Measurements from ENCODE around the gene INF2.

The INF2 gene

DNA sequence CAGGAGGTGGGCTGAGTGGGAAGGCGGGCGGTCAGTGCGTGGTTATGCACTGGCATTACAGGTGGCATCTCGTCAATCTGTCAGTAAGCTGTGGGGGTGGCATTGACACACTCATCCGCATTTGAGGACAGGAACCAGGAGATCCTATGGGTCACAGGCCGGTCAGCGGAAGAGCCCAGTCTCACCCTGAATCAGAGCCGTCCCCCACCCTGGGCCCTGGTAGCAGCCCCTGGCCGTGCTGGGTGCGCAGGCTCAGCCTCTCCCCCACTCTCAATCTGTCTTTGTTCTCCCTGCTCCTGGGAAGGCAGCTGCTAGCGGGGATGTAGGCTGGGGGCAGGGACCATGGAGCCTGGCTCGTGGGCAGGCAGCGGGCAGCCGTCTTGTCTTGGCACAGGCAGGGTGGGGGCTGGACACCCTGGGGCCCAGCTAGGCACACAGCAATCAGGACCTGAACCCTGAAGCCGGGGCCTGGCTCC is 5.1 kb downstream of the INF2 start:
- CTCF ChIA-PET, result interaction anchor here (1.2 to 2.5 kb wide), 2 partner anchors 14 to 54 kb away, joined by 4 to 8 read pairs; no protein-coding TSS in a partner anchor
- TF ChIP-seq, protein P1, sequence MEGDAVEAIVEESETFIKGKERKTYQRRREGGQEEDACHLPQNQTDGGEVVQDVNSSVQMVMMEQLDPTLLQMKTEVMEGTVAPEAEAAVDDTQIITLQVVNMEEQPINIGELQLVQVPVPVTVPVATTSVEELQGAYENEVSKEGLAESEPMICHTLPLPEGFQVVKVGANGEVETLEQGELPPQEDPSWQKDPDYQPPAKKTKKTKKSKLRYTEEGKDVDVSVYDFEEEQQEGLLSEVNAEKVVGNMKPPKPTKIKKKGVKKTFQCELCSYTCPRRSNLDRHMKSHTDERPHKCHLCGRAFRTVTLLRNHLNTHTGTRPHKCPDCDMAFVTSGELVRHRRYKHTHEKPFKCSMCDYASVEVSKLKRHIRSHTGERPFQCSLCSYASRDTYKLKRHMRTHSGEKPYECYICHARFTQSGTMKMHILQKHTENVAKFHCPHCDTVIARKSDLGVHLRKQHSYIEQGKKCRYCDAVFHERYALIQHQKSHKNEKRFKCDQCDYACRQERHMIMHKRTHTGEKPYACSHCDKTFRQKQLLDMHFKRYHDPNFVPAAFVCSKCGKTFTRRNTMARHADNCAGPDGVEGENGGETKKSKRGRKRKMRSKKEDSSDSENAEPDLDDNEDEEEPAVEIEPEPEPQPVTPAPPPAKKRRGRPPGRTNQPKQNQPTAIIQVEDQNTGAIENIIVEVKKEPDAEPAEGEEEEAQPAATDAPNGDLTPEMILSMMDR (IDR thresholded peaks at IDR 0.05; ENCODE audit: control extremely low read depth, extremely low read depth, low read depth, missing control alignments), result no peak
- DNase-seq (ENCODE audit: extremely low spot score), result no peak
- POLR2A ChIA-PET, result no interaction called here

DNA sequence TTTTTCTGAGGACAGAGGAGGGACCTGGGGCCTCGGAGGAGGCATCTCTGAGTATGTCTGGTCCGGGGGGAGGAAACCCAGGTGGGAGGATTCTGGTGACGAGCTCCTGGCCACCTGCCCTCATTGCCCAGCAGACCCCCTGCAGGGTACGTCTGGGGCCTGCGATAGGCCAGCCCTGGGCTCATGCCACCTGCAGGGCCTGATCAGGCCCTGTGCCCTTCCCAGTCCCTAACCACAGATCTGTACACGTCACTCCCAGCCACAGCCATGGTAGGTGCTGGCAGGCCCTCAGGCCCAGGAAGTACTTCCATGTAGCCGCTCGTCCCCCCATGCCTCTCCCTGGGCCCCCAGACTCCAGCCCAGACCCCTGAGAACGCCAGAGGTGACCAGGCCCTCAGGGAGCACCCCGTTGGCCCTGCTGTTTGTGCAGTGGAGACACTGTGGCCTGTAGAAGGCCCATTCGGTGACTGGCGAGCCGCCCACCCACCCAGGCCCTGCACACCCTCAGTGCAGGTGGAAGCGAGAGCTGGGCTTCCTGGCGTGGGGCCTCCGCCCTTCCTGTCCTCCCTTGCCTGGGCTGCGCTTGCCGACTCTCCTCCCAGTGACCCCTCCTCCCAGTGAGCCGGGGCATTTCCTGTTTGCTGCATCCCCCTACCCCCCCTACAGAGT is 5.7 kb downstream of the INF2 start:
- TF ChIP-seq, protein P1 (IDR thresholded peaks at IDR 0.05; ENCODE audit: control extremely low read depth, extremely low read depth, low read depth, missing control alignments), result no peak
- CTCF ChIA-PET, result interaction anchor here (2.5 kb wide), 1 partner anchor 14 kb away, joined by 8 read pairs; no protein-coding TSS in a partner anchor
- DNase-seq (ENCODE audit: extremely low spot score), result no peak
- POLR2A ChIA-PET, result no interaction called here

DNA sequence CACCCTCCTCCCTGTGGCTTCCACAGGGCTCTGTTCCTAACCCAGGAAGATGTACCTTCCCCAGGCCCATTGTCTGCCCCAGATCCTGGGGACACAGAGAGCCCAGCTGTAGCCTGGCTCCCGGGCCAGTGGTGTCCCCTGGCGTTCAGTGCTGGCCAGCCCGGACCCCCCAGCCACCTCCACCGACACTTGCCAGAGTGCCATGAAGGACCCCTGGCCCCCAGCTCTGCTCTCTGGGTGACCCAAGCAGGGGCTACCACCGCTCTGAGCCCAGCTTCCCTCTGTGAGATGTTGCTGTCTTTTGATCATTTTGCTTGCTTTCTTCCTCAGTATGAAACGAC is 6.2 kb downstream of the INF2 start:
- TF ChIP-seq, protein P1 (IDR thresholded peaks at IDR 0.05; ENCODE audit: control extremely low read depth, extremely low read depth, low read depth, missing control alignments), result no peak
- POLR2A ChIA-PET, result no interaction called here
- CTCF ChIA-PET, result no interaction called here
- DNase-seq (ENCODE audit: extremely low spot score), result no peak

DNA sequence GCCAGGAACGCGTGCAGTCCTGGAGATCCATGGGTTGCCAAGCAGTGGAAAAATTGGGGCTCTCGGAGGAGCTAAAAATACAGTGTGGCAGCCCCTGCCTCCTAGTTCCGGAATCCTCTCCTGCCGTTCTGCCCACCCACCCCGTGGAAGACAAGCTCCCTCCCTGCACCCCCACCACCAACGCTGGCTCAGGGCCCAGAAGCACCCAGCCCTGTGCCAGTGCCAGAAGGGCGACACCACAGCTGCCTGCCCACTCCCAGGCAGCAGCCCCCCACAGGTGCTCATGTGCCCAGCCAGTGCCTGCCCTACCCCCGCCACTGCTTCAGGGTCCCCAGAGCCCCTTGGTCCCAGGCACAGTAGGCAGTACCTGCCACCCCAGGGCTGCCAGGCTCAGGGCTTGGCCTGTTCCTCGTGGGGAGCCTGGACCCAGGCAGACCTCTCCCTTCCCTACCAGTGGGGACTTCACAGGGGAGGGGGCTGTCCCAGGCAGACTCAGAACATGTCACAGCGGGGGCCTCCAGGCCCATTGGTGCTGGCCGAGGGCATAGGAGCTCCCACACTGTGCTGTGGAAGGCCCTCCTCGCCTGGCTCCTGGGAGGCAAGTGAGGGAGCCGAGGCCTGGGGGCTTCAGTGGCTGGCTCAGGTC is 7.4 kb downstream of the INF2 start:
- TF ChIP-seq, protein P1 (IDR thresholded peaks at IDR 0.05; ENCODE audit: control extremely low read depth, extremely low read depth, low read depth, missing control alignments), result no peak
- POLR2A ChIA-PET, result no interaction called here
- CTCF ChIA-PET, result interaction anchor here (1.2 kb wide), 2 partner anchors 12 to 16 kb away, joined by 4 to 5 read pairs; no protein-coding TSS in a partner anchor
- no peak for DNase-seq (ENCODE audit: extremely low spot score)

DNA sequence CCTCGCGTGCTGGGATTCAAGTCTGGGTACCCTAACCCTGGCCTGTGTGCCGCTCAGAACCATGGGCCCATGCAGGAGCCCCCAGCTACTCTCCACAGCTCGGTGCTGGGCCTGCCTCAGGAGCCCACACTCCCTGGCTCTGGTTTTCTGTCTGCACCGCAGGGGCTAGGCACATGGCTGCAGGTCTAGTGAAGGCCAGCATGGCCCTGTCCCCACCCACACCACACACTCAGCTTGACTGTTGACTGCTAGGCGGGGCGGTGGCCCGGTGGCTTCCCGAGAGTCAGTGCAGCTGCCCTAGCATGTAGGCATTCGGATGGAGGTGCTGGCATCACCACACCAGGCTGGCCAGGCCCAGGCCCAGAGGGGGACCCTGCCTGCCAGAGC is 7.9 kb downstream of the INF2 start:
- TF ChIP-seq, protein P1 (IDR thresholded peaks at IDR 0.05; ENCODE audit: control extremely low read depth, extremely low read depth, low read depth, missing control alignments), result no peak
- POLR2A ChIA-PET, result no interaction called here
- CTCF ChIA-PET, result interaction anchor here (0.9 to 1.2 kb wide), 4 partner anchors 10 to 16 kb away, joined by 3 to 5 read pairs (median 4); no protein-coding TSS in a partner anchor
- DNase-seq (ENCODE audit: extremely low spot score), result no peak

DNA sequence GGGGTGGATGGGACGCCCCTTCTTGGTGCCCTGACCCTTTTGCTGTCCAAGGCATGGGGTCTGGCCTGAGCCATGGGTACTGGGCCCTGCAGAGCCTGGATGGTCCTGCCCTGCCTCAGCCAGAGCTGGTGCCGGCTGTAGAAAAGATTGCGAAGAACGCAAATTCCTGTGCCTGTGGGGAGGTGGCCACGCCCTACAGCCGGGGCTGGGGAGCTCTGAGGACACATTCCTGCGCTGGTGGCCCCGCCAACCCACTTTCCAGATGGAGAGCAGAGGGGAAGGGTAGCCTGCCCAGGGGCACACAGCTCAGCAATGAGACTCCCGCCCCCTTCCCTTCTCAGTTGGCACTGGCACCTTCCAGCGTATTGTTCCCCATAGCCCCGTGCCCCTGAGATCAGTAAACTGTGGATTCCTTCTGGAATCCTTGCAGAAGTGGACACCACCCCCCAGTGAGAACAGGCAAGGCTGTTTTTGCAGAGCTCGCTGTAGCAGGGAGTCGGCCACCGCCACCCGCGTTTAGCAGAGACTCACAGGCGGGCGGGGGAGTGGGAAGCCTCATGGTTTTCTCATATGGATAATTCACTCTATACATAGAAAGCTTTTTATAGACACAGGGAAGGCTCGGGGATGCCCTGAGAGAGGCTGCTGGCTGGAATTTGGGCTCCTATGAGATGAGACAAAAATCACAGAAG is 8.6 kb downstream of the INF2 start:
- ChIA-PET CTCF (interaction anchor here (0.9 to 1.2 kb wide), 2 partner anchors 11 kb away, joined by 3 to 4 read pairs; no protein-coding TSS in a partner anchor), POLR2A (no interaction called here)
- TF ChIP-seq, protein P1 (IDR thresholded peaks at IDR 0.05; ENCODE audit: control extremely low read depth, extremely low read depth, low read depth, missing control alignments), result no peak
- DNase-seq (ENCODE audit: extremely low spot score), result no peak
